ENCODE measurements around the gene IMMT. TPM values are rescaled to one million over a fixed set of nuclear protein-coding genes. Genes with fewer than 3 reads are reported as not detected.
"Not testable (repeated sequence)": the region's sequence is repeated elsewhere in the genome, so short reads cannot be mapped to it uniquely, and the experiment has no call there.

The IMMT gene
- polyA plus RNA-seq, 3 donors = 35.2 to 55.6 (median 36.0) TPM

GRCh38 chr2:86211033-86211795 is 16.0 kb upstream of the IMMT start:
- WGBS, 3 donors = 87 to 98% (median 98%) methylated on average over 2 of the region's 2 CpGs

GRCh38 chr2:86204458-86204857 is 9.2 kb upstream of the IMMT start:
- 88 to 91% (median 90%) methylated on average over 7 of the region's 7 CpGs for WGBS, 3 donors
- H3K27ac ChIP-seq (ENCODE audit: low read depth, low read length) = no peak overlapping the region

More at GRCh38 chr2:86211033-86211795, 16.0 kb upstream of the IMMT start:
- no peak overlapping the region for H3K27ac ChIP-seq (ENCODE audit: low read depth, low read length)

DNA sequence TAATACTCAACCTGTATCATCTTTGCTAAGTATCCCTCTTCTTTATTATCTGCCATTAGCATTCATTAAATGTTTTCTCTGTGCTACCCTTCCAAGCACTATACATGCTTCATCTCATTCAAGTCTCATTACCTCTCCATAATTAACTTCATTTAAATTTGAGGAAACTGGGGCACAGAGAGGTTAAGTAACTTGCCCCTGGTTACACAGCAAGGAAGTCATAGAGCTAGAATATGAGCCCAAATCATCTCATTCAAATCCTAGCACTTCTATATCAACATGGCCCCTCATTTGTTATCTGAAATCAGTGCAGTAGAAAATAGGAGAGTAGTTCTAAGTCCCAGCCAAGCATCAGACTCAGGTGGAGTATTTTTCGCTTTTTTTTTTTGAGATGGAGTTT is 8.4 kb upstream of the IMMT start:
- H3K27ac ChIP-seq (ENCODE audit: low read depth, low read length) = no peak overlapping the region
- 98 to 100% (median 100%) methylated on average over 1 of the region's 1 CpG for WGBS, 3 donors

GRCh38 chr2:86202702-86203101 is 7.4 kb upstream of the IMMT start:
- WGBS, 3 donors = 88 to 93% (median 91%) methylated on average over 9 of the region's 9 CpGs
- no peak overlapping the region for H3K27ac ChIP-seq (ENCODE audit: low read depth, low read length)

DNA sequence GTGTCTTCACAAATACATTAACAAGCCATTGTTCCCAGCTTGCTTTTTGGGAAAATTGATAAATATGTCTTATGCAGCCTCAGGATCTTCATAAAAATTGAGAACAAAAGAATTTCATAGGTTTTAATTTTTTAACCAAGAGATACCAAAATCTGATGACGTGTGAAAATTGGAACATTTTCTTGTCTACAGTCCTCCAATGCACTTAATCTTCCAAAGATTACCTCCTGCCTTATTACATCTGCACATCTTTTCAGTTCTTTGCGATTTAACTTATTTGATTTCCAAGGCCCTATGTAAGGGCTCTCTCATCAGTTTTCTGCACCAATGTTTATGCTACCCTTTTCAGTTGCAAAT is 7.1 kb upstream of the IMMT start:
- no peak overlapping the region for H3K27ac ChIP-seq (ENCODE audit: low read depth, low read length)
- WGBS, 3 donors = 69 to 84% (median 76%) methylated on average over 2 of the region's 2 CpGs

DNA sequence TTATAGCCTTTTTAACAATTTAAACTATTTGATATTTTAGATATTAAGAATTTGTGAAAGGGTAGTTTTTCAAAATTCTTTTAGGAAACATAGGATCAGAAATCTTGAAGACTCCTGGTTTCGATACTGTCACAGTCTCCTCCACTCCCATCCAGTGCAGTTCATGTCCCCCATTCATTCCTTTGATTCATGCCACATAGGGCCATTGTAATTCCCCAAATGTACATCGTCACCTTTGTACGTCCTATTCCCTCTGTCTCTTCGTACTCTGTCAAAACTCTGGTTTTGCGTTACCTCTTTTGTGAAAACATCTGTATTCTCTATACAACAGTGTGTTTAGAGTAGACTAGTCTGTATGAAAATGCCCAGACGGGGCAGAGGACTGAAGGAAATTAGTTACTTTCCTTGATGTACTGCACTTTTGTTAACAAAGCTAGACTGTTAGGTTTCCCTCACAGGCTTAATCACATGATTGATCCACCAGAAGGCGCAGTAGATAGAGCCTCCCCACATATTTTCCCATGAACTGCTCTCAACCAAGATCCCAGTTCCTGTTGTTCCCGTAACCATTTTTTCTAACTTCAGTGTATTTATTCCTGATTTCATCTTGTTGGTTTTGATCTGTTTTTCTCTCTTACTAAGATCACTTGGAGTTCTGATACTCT is 6.5 kb upstream of the IMMT start:
- H3K27ac ChIP-seq (ENCODE audit: low read depth, low read length) = no peak overlapping the region

GRCh38 chr2:86200564-86200963 is 5.3 kb upstream of the IMMT start:
- not testable (repeated sequence) for H3K27ac ChIP-seq (ENCODE audit: low read depth, low read length)
- 80 to 88% (median 85%) methylated on average over 11 of the region's 11 CpGs for WGBS, 3 donors

More for the DNA sequence above, 6.5 kb upstream of the IMMT start:
- 51 to 74% (median 73%) methylated on average over 8 of the region's 8 CpGs for WGBS, 3 donors

- no peak overlapping the region for H3K27ac ChIP-seq (ENCODE audit: low read depth, low read length)
- WGBS, 3 donors = 1 to 2% (median 1%) methylated on average over 8 of the region's 8 CpGs
These were observed 4.5 kb upstream of the IMMT start for GRCh38 chr2:86199834-86200177.

- peak overlapping the region; percentile 36 for H3K27ac ChIP-seq (ENCODE audit: low read depth, low read length)
- 27 to 41% (median 41%) methylated on average over 23 of the region's 23 CpGs for WGBS, 3 donors
These were observed 636 bp upstream of the IMMT start for GRCh38 chr2:86195808-86196387.

- 0 to 1% (median 0%) methylated on average over 17 of the region's 17 CpGs for WGBS, 3 donors
These were observed 559 bp downstream of the IMMT start for GRCh38 chr2:86194751-86195054.

GRCh38 chr2:86193901-86194567 is 1.2 kb downstream of the IMMT start:
- 64 to 76% (median 71%) methylated on average over 7 of the region's 7 CpGs for WGBS, 3 donors
- H3K27ac ChIP-seq (ENCODE audit: low read depth, low read length) = no peak overlapping the region

More at GRCh38 chr2:86194751-86195054, 559 bp downstream of the IMMT start:
- H3K27ac ChIP-seq (ENCODE audit: low read depth, low read length) = no peak overlapping the region

DNA sequence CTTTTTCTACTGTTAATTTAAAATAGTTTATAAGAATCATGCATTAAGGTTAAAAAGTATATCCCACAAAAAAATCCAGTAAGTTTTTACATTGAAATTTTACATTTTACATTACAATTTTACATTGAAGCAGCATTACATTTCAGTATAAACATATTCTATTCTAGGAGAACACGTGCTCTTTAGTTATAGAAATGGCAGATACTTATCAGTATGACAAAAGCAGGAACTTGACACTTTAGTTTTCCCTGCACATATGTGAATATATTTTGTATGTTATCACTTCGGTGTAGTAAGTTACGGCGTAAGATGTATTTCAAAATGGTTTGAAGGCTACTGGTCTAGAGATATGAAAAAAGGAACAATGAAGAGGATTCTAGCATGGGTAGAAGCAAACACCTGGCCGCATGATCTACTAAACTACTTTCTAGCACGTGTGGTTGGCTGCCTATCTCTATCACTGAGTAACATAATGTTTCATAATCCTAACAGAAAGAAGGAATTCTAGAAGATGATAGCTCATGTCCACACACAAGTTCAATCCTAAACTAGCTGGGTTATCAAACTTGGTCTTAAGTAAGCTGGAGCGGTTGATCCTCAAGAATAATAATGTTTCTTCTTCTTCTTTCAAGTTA is 5.4 kb downstream of the IMMT start:
- 34 to 70% (median 68%) methylated on average over 7 of the region's 7 CpGs for WGBS, 3 donors
- no peak overlapping the region for H3K27ac ChIP-seq (ENCODE audit: low read depth, low read length)

DNA sequence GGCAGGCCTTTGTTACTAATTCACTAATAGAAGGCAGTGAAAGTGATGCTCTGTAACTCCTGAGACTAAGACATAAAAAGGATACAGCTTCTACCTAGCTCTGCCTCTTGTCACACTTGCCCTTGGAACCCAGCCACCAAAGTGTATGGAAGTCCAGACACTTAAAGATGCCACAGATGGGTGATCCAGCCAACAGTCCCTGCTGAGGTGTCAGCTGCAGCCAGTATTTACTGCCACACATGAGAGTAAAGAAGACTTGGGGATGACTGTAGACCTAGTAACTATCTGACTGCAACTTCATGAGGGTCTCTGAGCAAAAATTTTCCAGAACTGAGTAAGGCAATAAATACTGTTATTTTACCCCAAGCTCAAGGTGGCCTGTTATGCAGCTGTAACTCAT is 8.8 kb downstream of the IMMT start:
- no peak overlapping the region for H3K27ac ChIP-seq (ENCODE audit: low read depth, low read length)

GRCh38 chr2:86185517-86186212 is 9.6 kb downstream of the IMMT start:
- H3K27ac ChIP-seq (ENCODE audit: low read depth, low read length) = no peak overlapping the region
- WGBS, 3 donors = 24 to 32% (median 32%) methylated on average over 1 of the region's 1 CpG

- no peak overlapping the region for H3K27ac ChIP-seq (ENCODE audit: low read depth, low read length)
These were observed 18.7 kb downstream of the IMMT start for GRCh38 chr2:86176597-86176996.

- H3K27ac ChIP-seq (ENCODE audit: low read depth, low read length) = no peak overlapping the region
- 79 to 100% (median 86%) methylated on average over 1 of the region's 1 CpG for WGBS, 3 donors
These were observed 19.4 kb downstream of the IMMT start for GRCh38 chr2:86175828-86176227.

- H3K27ac ChIP-seq (ENCODE audit: low read depth, low read length) = no peak overlapping the region
- WGBS, 3 donors = 47 to 90% (median 49%) methylated on average over 2 of the region's 2 CpGs
These were observed 20.8 kb downstream of the IMMT start for GRCh38 chr2:86174445-86174844.

DNA sequence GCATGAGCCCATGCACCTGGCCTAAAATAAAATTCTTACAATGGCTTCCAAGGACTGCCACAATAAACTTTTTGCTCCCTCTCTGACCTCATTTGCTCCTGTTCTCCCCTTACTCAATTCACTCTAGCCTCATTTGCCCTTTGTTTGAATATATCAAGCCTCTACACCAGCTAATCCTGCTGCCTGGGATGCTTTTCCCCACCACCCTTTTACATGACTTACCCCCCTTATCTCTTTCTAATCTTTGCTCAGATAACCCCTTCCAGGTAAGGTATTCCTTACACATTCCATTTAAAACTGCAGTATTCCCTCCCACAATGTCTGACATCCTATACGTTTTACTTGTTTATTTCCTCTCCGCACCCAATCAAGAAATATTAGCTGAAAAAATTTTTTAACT is 22.7 kb downstream of the IMMT start:
- no peak overlapping the region for H3K27ac ChIP-seq (ENCODE audit: low read depth, low read length)
- 72 to 95% (median 90%) methylated on average over 2 of the region's 2 CpGs for WGBS, 3 donors

Data from adipose tissue (tissue), 3 donors.